Measurements from ENCODE around the gene ADRA2B. TPM values are rescaled to one million over a fixed set of nuclear protein-coding genes. Genes with fewer than 3 reads are reported as not detected.
A peak's percentile ranks its signal among the peaks of the same experiment; 100 is the strongest.

ADRA2B gene
- total and polyA plus RNA-seq, 12 donors: 1.5 to 7.3 (median 3.4) TPM

DNA sequence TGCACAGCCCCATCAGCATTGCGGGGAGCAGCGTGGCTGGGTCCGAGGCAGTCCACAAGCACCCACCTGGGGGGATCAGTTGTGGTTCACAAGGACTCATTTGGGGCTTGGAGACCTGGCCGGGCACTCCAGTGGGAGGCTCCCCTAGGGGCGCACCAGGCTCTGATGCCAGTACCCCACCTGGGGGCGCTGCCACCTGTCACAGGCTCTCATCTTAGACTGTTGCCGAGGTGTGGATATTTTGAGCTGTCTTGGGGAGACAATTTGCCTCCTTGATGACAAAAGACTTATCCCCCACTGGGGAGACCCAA, 3.0 kb downstream of the ADRA2B start:
- TF ChIP-seq, protein P1, sequence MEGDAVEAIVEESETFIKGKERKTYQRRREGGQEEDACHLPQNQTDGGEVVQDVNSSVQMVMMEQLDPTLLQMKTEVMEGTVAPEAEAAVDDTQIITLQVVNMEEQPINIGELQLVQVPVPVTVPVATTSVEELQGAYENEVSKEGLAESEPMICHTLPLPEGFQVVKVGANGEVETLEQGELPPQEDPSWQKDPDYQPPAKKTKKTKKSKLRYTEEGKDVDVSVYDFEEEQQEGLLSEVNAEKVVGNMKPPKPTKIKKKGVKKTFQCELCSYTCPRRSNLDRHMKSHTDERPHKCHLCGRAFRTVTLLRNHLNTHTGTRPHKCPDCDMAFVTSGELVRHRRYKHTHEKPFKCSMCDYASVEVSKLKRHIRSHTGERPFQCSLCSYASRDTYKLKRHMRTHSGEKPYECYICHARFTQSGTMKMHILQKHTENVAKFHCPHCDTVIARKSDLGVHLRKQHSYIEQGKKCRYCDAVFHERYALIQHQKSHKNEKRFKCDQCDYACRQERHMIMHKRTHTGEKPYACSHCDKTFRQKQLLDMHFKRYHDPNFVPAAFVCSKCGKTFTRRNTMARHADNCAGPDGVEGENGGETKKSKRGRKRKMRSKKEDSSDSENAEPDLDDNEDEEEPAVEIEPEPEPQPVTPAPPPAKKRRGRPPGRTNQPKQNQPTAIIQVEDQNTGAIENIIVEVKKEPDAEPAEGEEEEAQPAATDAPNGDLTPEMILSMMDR (IDR thresholded peaks at IDR 0.05): no peak
- WGBS, 2 donors: 92 to 93% methylated on average over 7 of the region's 7 CpGs
- H3K9me3 ChIP-seq: no peaks in the 10 kb centered on the region
- peaks cover 0 to 34% (median 19%) of the 10 kb centered on the region in 7 donors for H3K27me3 ChIP-seq
- ATAC-seq (no peak), DNase-seq (no peak)
- intact Hi-C loops (cut with DNase I): loop anchor here in 4 of 10 donors (10.0 kb wide), 2 partner anchors 49 to 89 kb away; no protein-coding TSS in a partner anchor
- peaks cover 14 to 53% (median 32%) of the 10 kb centered on the region in 9 donors for H3K4me1 ChIP-seq
- no peaks in the 10 kb centered on the region for H3K36me3 ChIP-seq
- H3K27ac ChIP-seq: peak overlapping the region in 1 of 10 donors; percentile 26
- peak overlapping the region in 2 of 10 donors; percentile 64 to 71 for H3K4me3 ChIP-seq

DNA sequence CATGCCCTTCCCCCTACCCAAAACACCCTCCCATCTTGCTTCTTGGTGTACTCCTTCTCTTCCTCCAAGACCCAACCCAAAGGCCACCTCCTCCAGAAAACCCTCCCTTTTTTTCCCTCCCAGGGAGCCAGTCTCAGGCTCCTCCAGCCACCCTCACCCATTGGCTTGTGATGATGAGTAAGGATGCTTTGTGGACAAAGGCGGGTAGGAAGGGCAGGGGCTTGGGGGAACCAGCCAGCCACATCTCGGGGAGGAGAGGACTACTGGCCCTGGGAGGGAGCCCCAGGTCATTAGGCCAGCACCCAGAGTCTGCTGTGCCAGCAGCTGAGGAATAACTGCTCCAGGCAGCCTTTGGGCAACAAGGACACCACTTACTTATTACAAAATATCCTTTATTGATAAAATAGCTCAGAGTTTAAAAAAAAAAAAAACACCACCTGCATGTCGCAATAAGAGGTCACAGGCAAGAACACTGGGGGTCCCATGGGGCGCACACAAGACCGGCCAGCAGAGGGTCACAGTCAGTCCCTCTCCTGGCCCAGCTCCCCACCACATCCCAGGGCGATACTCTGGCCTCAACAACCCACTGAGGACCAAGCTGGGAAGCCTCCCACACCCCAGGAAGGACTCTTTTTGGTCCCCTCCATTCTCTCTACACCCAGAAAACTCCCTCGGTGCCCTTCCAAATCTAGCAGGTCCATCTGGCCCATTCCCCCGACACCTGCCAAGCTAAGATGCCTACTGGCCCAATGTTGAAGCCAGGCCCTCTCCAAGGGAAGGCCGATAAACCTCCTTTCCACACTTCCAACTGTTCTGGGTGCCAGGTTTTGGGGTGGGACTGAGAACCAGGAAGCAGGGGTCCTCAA, 3.6 kb downstream of the ADRA2B start:
- intact Hi-C loops (cut with DNase I): loop anchor here in 4 of 10 donors (10.0 kb wide), 2 partner anchors 48 to 88 kb away; no protein-coding TSS in a partner anchor
- Histone ChIP-seq H3K9me3 (no peaks in the 10 kb centered on the region), H3K4me3 (no peak overlapping the region), H3K4me1 (peaks cover 19 to 59% (median 36%) of the 10 kb centered on the region in 9 donors), H3K36me3 (no peaks in the 10 kb centered on the region), H3K27me3 (peaks cover 0 to 28% (median 15%) of the 10 kb centered on the region in 7 donors), H3K27ac (peak overlapping the region in 1 of 10 donors; percentile 26)
- DNase-seq: no peak
- TF ChIP-seq, protein P1 (IDR thresholded peaks at IDR 0.05): no peak
- ATAC-seq: no peak
- 89 to 91% methylated on average over 9 of the region's 9 CpGs for WGBS, 2 donors

DNA sequence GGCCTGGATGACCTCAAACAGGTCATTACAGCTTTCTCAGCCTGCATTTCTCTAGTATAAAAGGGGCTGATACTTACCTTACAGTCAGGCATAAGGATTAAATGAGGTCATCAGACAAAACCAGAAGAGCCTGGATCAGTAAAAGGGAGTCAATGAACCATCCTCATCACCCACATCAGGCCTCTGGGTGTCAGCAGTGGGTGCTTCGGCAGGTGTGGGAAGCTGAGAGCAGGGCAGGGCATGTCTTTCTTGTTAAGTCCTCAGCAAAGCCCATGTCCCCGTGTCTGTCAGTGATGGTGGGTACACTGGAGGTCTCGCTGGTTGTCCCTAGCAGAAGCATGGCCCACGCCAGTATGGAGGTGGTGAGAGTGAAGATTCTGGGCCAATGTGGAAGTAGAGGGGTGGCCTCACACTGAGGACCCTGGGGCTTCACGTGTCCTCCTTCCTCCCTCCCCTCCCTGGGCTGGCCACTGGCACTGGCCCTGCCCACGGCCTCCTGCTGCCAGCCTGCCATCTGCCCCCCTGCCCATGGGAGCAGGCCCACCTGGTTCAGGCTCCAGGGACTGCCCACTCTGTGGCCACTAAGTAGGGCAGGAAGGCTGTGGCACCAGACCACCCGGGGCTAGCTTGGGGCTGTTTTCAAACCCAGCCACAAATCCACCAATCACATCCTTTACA, 4.4 kb downstream of the ADRA2B start:
- H3K9me3 ChIP-seq: no peaks in the 10 kb centered on the region
- WGBS, 2 donors: 91 to 98% methylated on average over 7 of the region's 7 CpGs
- intact Hi-C loops (cut with DNase I): loop anchor here in 4 of 10 donors (10.0 kb wide), 2 partner anchors 47 to 87 kb away; no protein-coding TSS in a partner anchor
- ATAC-seq: no peak
- TF ChIP-seq, protein P1 (IDR thresholded peaks at IDR 0.05): no peak
- peaks cover 19 to 61% (median 33%) of the 10 kb centered on the region in 9 donors for H3K4me1 ChIP-seq
- H3K4me3 ChIP-seq: no peak overlapping the region
- peaks cover 0 to 21% (median 9%) of the 10 kb centered on the region in 7 donors for H3K27me3 ChIP-seq
- no peaks in the 10 kb centered on the region for H3K36me3 ChIP-seq
- no peak overlapping the region for H3K27ac ChIP-seq
- no peak for DNase-seq

DNA sequence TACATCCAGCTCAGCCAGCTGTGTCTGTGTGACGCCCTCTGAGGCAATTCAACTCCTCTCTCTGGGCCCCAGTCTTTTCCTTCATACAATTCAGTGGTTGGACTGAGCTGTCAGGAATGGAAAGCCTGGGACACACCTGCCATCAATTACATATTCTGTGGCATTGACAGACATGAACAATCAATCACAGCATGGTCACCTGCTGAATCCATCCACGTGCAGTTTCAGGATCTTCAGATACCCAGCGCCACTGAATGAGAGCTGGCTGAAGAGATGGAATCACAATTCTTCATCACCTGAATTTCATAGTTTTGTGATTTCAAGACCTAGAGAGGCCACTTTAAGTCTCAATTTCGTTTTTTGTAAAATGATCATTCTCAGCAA, 5.1 kb downstream of the ADRA2B start:
- no peak for DNase-seq
- no peak for ATAC-seq
- Histone ChIP-seq H3K9me3 (no peaks in the 10 kb centered on the region), H3K4me3 (no peak overlapping the region), H3K27me3 (peaks cover 0 to 14% (median 5%) of the 10 kb centered on the region in 7 donors), H3K27ac (no peak overlapping the region), H3K36me3 (no peaks in the 10 kb centered on the region), H3K4me1 (peaks cover 19 to 61% (median 33%) of the 10 kb centered on the region in 9 donors)
- WGBS, 2 donors: 86 to 91% methylated on average over 4 of the region's 4 CpGs
- TF ChIP-seq, protein P1 (IDR thresholded peaks at IDR 0.05): no peak
- intact Hi-C loops (cut with DNase I): loop anchor here in 4 of 10 donors (10.0 kb wide), 2 partner anchors 46 to 86 kb away; no protein-coding TSS in a partner anchor

Data from heart right ventricle (tissue), 16 donors.